Activated CD8-positive, alpha-beta memory T cell treated with anti-CD3 and anti-CD28 coated beads for 48 hours (primary cell): ENCODE results near the gene BIN1.

ENCODE experiments used
- DNase-seq, 3 experiments: peaks; one replicate each; pipeline ENCODE4 v3.0.0-alpha.2; 2020; ENCODE audit warnings: low read depth in 2 of 3, low spot score in 2 of 3

The BIN1 gene

GRCh38 chr2:127076290-127076689 lies 30.7 kb downstream of the BIN1 start:
- no peak for DNase-seq

- no peak for DNase-seq
These were observed 31.1 kb downstream of the BIN1 start for GRCh38 chr2:127075821-127076220.

- DNase-seq = no peak
These were observed 32.0 kb downstream of the BIN1 start for GRCh38 chr2:127074936-127075335.

- DNase-seq = no peak
These were observed 32.6 kb downstream of the BIN1 start for GRCh38 chr2:127074358-127074757.

GRCh38 chr2:127072970-127073369 lies 34.0 kb downstream of the BIN1 start:
- no peak for DNase-seq

- DNase-seq = no peak
These were observed 34.6 kb downstream of the BIN1 start for GRCh38 chr2:127072396-127072795.

- DNase-seq = no peak
These were observed 35.0 kb downstream of the BIN1 start for GRCh38 chr2:127071901-127072328.

- no peak for DNase-seq
These were observed 36.7 kb downstream of the BIN1 start for GRCh38 chr2:127070221-127070620.

- DNase-seq = no peak
These were observed 37.4 kb downstream of the BIN1 start for GRCh38 chr2:127069536-127069935.

- no peak for DNase-seq
These were observed 38.0 kb downstream of the BIN1 start for GRCh38 chr2:127069003-127069402.

GRCh38 chr2:127068351-127068741 lies 38.6 kb downstream of the BIN1 start:
- no peak for DNase-seq

GRCh38 chr2:127067620-127068350 lies 39.2 kb downstream of the BIN1 start:
- DNase-seq = peak in 1 of 3 experiments; percentile 49

GRCh38 chr2:127066942-127067341 lies 40.0 kb downstream of the BIN1 start:
- DNase-seq = no peak

- no peak for DNase-seq
These were observed 41.0 kb downstream of the BIN1 start for GRCh38 chr2:127065940-127066318.

GRCh38 chr2:127065299-127065939 lies 41.5 kb downstream of the BIN1 start:
- no peak for DNase-seq

- DNase-seq = peak in 2 of 3 experiments; percentile 55 to 74
These were observed 42.2 kb downstream of the BIN1 start for GRCh38 chr2:127064642-127065250.

- DNase-seq = no peak
These were observed 43.0 kb downstream of the BIN1 start for GRCh38 chr2:127063701-127064590.

- no peak for DNase-seq
These were observed 45.3 kb downstream of the BIN1 start for GRCh38 chr2:127061375-127062273.

- no peak for DNase-seq
These were observed 46.5 kb downstream of the BIN1 start for GRCh38 chr2:127060264-127060945.

GRCh38 chr2:127059559-127059958 lies 47.4 kb downstream of the BIN1 start:
- DNase-seq = no peak
